Stimulated activated CD8-positive, alpha-beta memory T cell treated with anti-CD3 and anti-CD28 coated beads, Interleukin-7, amount 100 ng/mL, for 4 hours (primary cell): ENCODE results near the gene RBM10.

Source experiments
- DNase-seq, 2 donors: peaks; one replicate each; pipeline ENCODE4 v3.0.0-alpha.2; 2020; ENCODE audit warnings: low read depth in 2 of 2

The RBM10 gene

GRCh38 chrX:47148946-47149345 is 3.9 kb downstream of the RBM10 start:
- no peak for DNase-seq

GRCh38 chrX:47151435-47151834 is 6.4 kb downstream of the RBM10 start:
- DNase-seq = no peak

- no peak for DNase-seq
Observed at GRCh38 chrX:47156611-47157520, 11.8 kb downstream of the RBM10 start.

GRCh38 chrX:47158131-47158530 is 13.1 kb downstream of the RBM10 start:
- no peak for DNase-seq

GRCh38 chrX:47158781-47159180 is 13.8 kb downstream of the RBM10 start:
- DNase-seq = no peak

GRCh38 chrX:47160781-47161180 is 15.8 kb downstream of the RBM10 start:
- no peak for DNase-seq

- no peak for DNase-seq
Observed at GRCh38 chrX:47162927-47163583, 18.0 kb downstream of the RBM10 start.

GRCh38 chrX:47164420-47164819 is 19.4 kb downstream of the RBM10 start:
- DNase-seq = no peak

- DNase-seq = no peak
Observed at GRCh38 chrX:47166126-47166525, 21.1 kb downstream of the RBM10 start.

GRCh38 chrX:47168495-47169073 is 23.6 kb downstream of the RBM10 start:
- no peak for DNase-seq

- DNase-seq = no peak
Observed at GRCh38 chrX:47169273-47169672, 24.3 kb downstream of the RBM10 start.

GRCh38 chrX:47169726-47170515 is 24.9 kb downstream of the RBM10 start:
- no peak for DNase-seq

- no peak for DNase-seq
Observed at GRCh38 chrX:47170861-47171692, 26.1 kb downstream of the RBM10 start.

GRCh38 chrX:47171996-47172395 is 27.0 kb downstream of the RBM10 start:
- DNase-seq = no peak

GRCh38 chrX:47172549-47172948 is 27.5 kb downstream of the RBM10 start:
- no peak for DNase-seq

- DNase-seq = no peak
Observed at GRCh38 chrX:47172971-47173792, 28.2 kb downstream of the RBM10 start.

GRCh38 chrX:47174376-47174775 is 29.4 kb downstream of the RBM10 start:
- DNase-seq = no peak

GRCh38 chrX:47174846-47175587 is 30.0 kb downstream of the RBM10 start:
- DNase-seq = no peak

- DNase-seq = no peak
Observed at GRCh38 chrX:47175588-47175980, 30.6 kb downstream of the RBM10 start.
